Astrocyte of the cerebellum (primary cell): ENCODE results near the gene LAMTOR5.
"Not testable (repeated sequence)": the region's sequence is repeated elsewhere in the genome, so short reads cannot be mapped to it uniquely, and the experiment has no call there.

Source experiments
- DNase-seq: peaks from one replicate; pipeline ENCODE4 v3.0.0-alpha.2; 2011; ENCODE audit warnings: low read depth
- H3K4me3 ChIP-seq: 2 replicates; pipeline ENCODE4 v1.5.1; 2011; ENCODE audit warnings: mild to moderate bottlenecking, low read depth, low read length, moderate library complexity
- in situ Hi-C: cut with HindIII; loops from 2 replicates; pipeline ENCODE4 v1.10.0; 2017; ENCODE audit warnings: low sequenced_read_pairs
- TF ChIP-seq, protein P1 (sequence below): IDR thresholded peaks from 2 replicates; pipeline ENCODE4 v1.5.1; 2012; ENCODE audit warnings: low read length, low read depth, moderate library complexity, mild to moderate bottlenecking; ENCODE audit errors: missing control alignments

Gene LAMTOR5

DNA sequence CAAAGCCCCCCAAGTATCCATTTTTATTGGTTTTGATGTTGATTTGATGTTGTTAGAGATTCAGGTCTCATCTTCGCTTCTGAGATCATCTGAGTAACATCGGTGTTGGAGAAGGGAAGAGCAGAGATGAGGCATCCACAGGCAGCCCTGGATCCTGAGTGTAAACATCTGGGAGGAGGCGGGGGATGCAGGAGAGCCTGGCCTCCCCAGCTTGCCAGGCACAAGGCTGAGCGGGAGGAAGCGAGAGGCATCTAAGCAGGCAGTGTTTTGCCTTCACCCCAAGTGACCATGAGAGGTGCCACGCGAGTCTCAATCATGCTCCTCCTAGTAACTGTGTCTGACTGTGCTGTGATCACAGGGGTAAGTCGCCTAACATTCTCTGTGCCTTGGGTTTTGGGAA lies 43.4 kb upstream of the LAMTOR5 start, which contains the start of gene PROK1:
Gene PROK1, plus strand, starts transcription at position 221 of the 400 bp plus-strand sequence. Its CDS starts 68 bp downstream, at position 289.
- no peak for DNase-seq
- TF ChIP-seq, protein P1, sequence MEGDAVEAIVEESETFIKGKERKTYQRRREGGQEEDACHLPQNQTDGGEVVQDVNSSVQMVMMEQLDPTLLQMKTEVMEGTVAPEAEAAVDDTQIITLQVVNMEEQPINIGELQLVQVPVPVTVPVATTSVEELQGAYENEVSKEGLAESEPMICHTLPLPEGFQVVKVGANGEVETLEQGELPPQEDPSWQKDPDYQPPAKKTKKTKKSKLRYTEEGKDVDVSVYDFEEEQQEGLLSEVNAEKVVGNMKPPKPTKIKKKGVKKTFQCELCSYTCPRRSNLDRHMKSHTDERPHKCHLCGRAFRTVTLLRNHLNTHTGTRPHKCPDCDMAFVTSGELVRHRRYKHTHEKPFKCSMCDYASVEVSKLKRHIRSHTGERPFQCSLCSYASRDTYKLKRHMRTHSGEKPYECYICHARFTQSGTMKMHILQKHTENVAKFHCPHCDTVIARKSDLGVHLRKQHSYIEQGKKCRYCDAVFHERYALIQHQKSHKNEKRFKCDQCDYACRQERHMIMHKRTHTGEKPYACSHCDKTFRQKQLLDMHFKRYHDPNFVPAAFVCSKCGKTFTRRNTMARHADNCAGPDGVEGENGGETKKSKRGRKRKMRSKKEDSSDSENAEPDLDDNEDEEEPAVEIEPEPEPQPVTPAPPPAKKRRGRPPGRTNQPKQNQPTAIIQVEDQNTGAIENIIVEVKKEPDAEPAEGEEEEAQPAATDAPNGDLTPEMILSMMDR = no peak
- in situ Hi-C loops = no loop called here
- H3K4me3 ChIP-seq = no peak within 1 kb of the TSS

DNA sequence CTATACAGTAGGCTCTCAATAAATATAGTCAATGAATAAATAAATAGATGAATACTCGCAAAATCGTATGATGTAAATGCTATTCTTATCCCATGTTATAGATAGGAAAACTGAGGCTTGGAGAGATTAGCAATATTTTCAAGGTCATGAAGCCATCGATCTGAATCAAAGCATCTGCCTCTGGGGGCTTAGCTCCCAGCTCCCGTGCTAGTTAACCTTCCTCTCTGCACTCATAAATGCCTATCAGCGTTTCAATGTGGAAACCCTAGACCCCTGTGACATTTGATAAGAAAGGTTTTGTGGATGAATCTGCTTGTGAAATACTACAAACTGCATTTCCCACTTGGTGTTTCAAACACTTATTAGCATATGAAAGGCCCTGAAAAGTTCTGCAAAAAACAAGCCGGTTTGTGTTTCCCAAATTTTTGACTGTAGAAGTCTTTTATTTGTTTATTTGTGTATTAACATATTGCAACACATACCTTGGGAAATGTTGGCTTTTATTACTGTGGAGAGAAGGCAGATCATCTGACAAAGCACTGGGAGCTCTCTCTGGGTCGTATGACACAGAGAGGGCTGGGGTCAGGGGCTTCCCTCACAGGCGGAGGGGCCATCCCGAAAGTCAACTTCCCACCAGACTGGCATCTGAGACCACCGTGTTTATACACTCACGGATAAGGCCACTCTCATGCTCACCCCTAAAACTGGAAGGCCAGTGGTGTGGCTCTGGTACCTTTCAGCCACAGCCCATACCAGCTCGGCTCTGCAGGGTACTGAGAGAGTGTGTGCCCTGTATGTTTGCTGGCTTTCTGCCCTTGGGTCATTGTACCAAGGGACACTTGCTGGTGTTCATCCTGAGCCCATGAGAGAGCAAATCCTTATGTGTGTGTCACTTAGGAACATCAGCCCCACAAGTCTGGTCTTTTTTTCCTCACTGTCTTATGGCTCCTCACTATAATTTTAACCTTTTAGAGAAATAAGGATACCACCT lies 42.5 kb upstream of the LAMTOR5 start:
- in situ Hi-C loops = no loop called here
- TF ChIP-seq, protein P1 = no peak
- no peak overlapping the region for H3K4me3 ChIP-seq
- DNase-seq = no peak

DNA sequence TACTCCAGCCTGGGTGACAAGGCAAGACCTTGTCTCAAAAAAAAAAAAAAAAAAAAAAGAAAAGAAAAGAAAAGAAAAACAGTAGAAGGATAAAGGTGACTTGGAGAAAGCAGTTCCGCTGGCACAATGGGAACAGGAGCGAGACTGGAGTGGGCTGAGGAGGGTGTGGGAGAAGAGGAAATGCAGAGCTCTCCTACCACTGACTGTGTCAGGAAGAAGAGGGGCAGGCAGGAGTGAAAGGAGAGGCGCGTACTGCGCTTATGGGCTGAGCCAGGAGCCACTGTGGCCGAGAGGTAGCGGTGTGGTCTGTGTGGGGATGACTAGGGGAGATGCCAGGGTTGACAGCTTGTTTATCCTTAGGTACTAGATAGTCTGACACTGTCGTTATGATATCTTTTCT lies 37.1 kb upstream of the LAMTOR5 start:
- in situ Hi-C loops = no loop called here
- DNase-seq = no peak
- H3K4me3 ChIP-seq = no peak overlapping the region
- TF ChIP-seq, protein P1 = no peak

DNA sequence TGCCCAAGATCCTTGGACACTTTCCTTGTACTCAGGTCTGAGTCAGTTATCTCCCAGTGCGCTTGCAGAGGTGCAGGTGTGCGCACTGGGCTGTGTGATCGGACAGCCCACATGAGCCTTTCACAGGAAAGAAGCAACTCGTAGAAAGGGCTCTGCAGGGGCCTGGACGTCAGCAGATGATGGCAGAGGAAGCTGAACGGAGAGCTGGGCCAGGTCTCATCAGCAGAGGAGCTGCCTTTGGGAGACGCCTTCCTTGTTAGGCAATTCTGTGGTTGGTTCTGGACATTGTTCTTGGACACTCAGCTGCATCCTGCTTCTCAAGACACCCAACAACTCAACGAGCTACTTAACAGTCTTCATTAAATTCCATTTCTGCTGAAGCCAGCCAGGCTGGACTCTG lies 36.0 kb upstream of the LAMTOR5 start:
- in situ Hi-C loops = no loop called here
- no peak overlapping the region for H3K4me3 ChIP-seq
- TF ChIP-seq, protein P1 = no peak
- DNase-seq = no peak

DNA sequence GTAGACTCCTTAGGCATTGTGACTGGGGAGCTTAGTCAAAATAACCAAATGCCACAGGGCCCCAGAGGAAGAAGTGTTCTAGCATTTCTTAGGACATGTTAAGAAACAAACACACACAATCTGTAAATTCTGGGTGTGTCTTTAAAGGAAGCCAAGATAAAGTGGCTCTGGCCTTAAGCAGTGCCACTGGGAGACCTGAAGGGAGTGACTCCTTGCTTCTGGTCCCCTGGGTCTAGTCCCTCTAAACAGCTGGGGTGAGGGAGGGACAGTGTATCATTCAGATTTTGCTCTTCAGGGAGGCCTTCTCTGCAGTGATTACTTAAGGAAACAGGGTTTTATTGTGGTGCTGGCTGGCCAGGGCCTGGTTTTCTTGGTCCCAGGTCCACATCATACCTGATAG lies 34.4 kb upstream of the LAMTOR5 start:
- H3K4me3 ChIP-seq = no peak overlapping the region
- TF ChIP-seq, protein P1 = no peak
- in situ Hi-C loops = no loop called here
- DNase-seq = no peak

DNA sequence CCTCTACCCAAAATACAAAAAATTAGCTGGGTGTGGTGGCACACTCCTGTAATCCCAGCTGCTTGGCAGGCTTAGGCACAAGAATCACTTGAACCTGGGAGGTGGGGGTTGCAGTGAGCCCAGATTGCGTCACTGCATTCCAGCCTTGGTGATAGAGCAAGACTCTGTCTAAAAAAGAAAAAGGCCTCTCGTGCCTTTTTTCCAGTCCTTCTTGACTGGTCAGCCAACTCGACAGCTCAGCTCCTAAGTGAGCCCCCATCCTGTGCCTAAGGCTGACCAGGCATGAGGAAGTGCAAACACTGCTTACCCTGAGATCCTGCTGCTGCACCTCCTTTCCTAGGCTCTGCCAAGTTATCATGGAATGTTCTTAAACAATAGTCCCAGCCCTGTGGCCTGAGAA lies 33.4 kb upstream of the LAMTOR5 start:
- in situ Hi-C loops = no loop called here
- no peak overlapping the region for H3K4me3 ChIP-seq
- no peak for DNase-seq
- TF ChIP-seq, protein P1 = no peak

DNA sequence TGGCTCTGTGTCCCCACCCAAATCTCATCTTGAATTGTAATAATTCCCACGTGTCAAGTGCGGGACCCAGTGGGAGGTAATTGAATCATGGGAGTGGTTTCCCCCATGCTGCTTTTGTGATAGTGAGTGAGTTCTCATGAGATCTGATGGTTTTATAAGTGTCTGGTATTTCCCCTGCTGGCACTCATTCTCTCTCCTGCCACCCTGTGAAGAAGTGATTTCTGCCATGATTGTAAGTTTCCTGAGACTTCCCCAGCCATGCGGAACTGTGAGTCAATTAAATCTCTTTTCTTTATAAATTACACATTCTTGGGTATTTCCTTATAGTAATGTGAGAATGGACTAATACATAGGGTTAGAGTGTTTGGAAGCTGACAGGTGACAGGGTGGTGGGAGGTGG lies 32.4 kb upstream of the LAMTOR5 start:
- DNase-seq, in situ Hi-C loops, H3K4me3 ChIP-seq: not testable (repeated sequence)
